HG03135 (cell line): Measurements from ENCODE around the gene CD300H.
A peak's percentile ranks its signal among the peaks of the same experiment; 100 is the strongest.
"Not testable (repeated sequence)": the region's sequence is repeated elsewhere in the genome, so short reads cannot be mapped to it uniquely, and the experiment has no call there.

Experiments
- ATAC-seq: cut with Tn5 transposase; IDR thresholded peaks from one replicate; pipeline ENCODE4 v1.9.1; 2021; ENCODE audit warnings: mild to moderate bottlenecking, moderate library complexity; ENCODE audit not compliant: unreplicated experiment

CD300H gene

GRCh38 chr17:74528491-74529199 lies 38.7 kb downstream of the CD300H start:
- peak; percentile 65 for ATAC-seq

GRCh38 chr17:74527756-74528155 lies 39.6 kb downstream of the CD300H start:
- no peak for ATAC-seq

- no peak for ATAC-seq
Measured at GRCh38 chr17:74527081-74527480, 40.2 kb downstream of the CD300H start.

GRCh38 chr17:74526681-74527080 lies 40.6 kb downstream of the CD300H start:
- ATAC-seq, result no peak

- no peak for ATAC-seq
Measured at GRCh38 chr17:74525781-74526288, 41.5 kb downstream of the CD300H start.

- no peak for ATAC-seq
Measured at GRCh38 chr17:74525465-74525725, 41.9 kb downstream of the CD300H start.

- no peak for ATAC-seq
Measured at GRCh38 chr17:74524653-74525464, 42.5 kb downstream of the CD300H start.

GRCh38 chr17:74523308-74523707 lies 44.0 kb downstream of the CD300H start:
- ATAC-seq, result no peak

- no peak for ATAC-seq
Measured at GRCh38 chr17:74522381-74523105, 44.8 kb downstream of the CD300H start.

- no peak for ATAC-seq
Measured at GRCh38 chr17:74521701-74522201, 45.6 kb downstream of the CD300H start.

GRCh38 chr17:74520790-74521480 lies 46.4 kb downstream of the CD300H start:
- ATAC-seq, result no peak

GRCh38 chr17:74520016-74520434 lies 47.3 kb downstream of the CD300H start:
- no peak for ATAC-seq

GRCh38 chr17:74518413-74518981 lies 48.8 kb downstream of the CD300H start:
- not testable (repeated sequence) for ATAC-seq

GRCh38 chr17:74516561-74517328 lies 50.6 kb downstream of the CD300H start:
- ATAC-seq, result no peak

GRCh38 chr17:74515941-74516340 lies 51.4 kb downstream of the CD300H start:
- no peak for ATAC-seq

- no peak for ATAC-seq
Measured at GRCh38 chr17:74514632-74515334, 52.5 kb downstream of the CD300H start.

- ATAC-seq, result no peak
Measured at GRCh38 chr17:74513987-74514631, 53.2 kb downstream of the CD300H start.

GRCh38 chr17:74512624-74513091 lies 54.7 kb downstream of the CD300H start:
- no peak for ATAC-seq
